IPS-18c (cell line): ENCODE measurements around the gene LGI4.
"Not testable (repeated sequence)": the region's sequence is repeated elsewhere in the genome, so short reads cannot be mapped to it uniquely, and the experiment has no call there.

Experiments used
- H3K4me3 ChIP-seq: 2 replicates; pipeline ENCODE4 v1.7.0; 2013; ENCODE audit warnings: low read depth, mild to moderate bottlenecking, low read length, moderate library complexity; ENCODE audit not compliant: insufficient read depth
- H3K9me3 ChIP-seq: one replicate; pipeline ENCODE4 v1.6.1; 2013; ENCODE audit warnings: mild to moderate bottlenecking, low read length, moderate library complexity; ENCODE audit not compliant: control insufficient read depth, insufficient read depth

Gene LGI4

GRCh38 chr19:35132254-35132653 is 2.6 kb downstream of the LGI4 start:
- Histone ChIP-seq H3K4me3 (no peak overlapping the region), H3K9me3 (no peaks in the 10 kb centered on the region)

- Histone ChIP-seq H3K9me3 (no peaks in the 10 kb centered on the region), H3K4me3 (no peak overlapping the region)
Measured at GRCh38 chr19:35130761-35131720, 3.8 kb downstream of the LGI4 start.

- H3K4me3 ChIP-seq, result not testable (repeated sequence)
Measured at GRCh38 chr19:35129724-35130274, 5.1 kb downstream of the LGI4 start.

GRCh38 chr19:35128398-35129057 is 6.3 kb downstream of the LGI4 start:
- Histone ChIP-seq H3K9me3 (no peaks in the 10 kb centered on the region), H3K4me3 (no peak overlapping the region)

More at GRCh38 chr19:35129724-35130274, 5.1 kb downstream of the LGI4 start:
- not testable (repeated sequence) for H3K9me3 ChIP-seq

- Histone ChIP-seq H3K4me3 (no peak overlapping the region), H3K9me3 (no peaks in the 10 kb centered on the region)
Measured at GRCh38 chr19:35127871-35128270, 7.0 kb downstream of the LGI4 start.

GRCh38 chr19:35126624-35126959 is 8.3 kb downstream of the LGI4 start:
- no peaks in the 10 kb centered on the region for H3K9me3 ChIP-seq
- H3K4me3 ChIP-seq, result no peak overlapping the region

- H3K9me3 ChIP-seq, result no peaks in the 10 kb centered on the region
Measured at GRCh38 chr19:35125749-35126623, 8.9 kb downstream of the LGI4 start.

GRCh38 chr19:35125270-35125717 is 9.6 kb downstream of the LGI4 start:
- H3K4me3 ChIP-seq, result no peak overlapping the region

More at GRCh38 chr19:35125749-35126623, 8.9 kb downstream of the LGI4 start:
- no peak overlapping the region for H3K4me3 ChIP-seq

GRCh38 chr19:35124098-35125060 is 10.5 kb downstream of the LGI4 start:
- Histone ChIP-seq H3K9me3 (no peaks in the 10 kb centered on the region), H3K4me3 (0 out of 2 replicates have a peak overlapping the region, but pooled peaks have one; percentile 17)

More at GRCh38 chr19:35125270-35125717, 9.6 kb downstream of the LGI4 start:
- H3K9me3 ChIP-seq, result no peaks in the 10 kb centered on the region

GRCh38 chr19:35123573-35123972 is 11.3 kb downstream of the LGI4 start:
- H3K9me3 ChIP-seq, result no peaks in the 10 kb centered on the region
- H3K4me3 ChIP-seq, result no peak overlapping the region

GRCh38 chr19:35122687-35123551 is 11.9 kb downstream of the LGI4 start:
- no peaks in the 10 kb centered on the region for H3K9me3 ChIP-seq
- no peak overlapping the region for H3K4me3 ChIP-seq

GRCh38 chr19:35120898-35121297 is 14.0 kb downstream of the LGI4 start:
- no peaks in the 10 kb centered on the region for H3K9me3 ChIP-seq
- no peak overlapping the region for H3K4me3 ChIP-seq

- Histone ChIP-seq H3K4me3 (no peak overlapping the region), H3K9me3 (no peaks in the 10 kb centered on the region)
Measured at GRCh38 chr19:35120492-35120891, 14.4 kb downstream of the LGI4 start.

- H3K4me3 ChIP-seq, result no peak overlapping the region
- H3K9me3 ChIP-seq, result no peaks in the 10 kb centered on the region
Measured at GRCh38 chr19:35119578-35120155, 15.2 kb downstream of the LGI4 start.

GRCh38 chr19:35119091-35119490 is 15.8 kb downstream of the LGI4 start:
- H3K9me3 ChIP-seq, result no peaks in the 10 kb centered on the region
- no peak overlapping the region for H3K4me3 ChIP-seq
